Caco-2 (cell line): Measurements from ENCODE around the gene SLCO2A1. TPM values are rescaled to one million over a fixed set of nuclear protein-coding genes. Genes with fewer than 3 reads are reported as not detected.

Source experiments
- BruUV-seq: library from RNA; stranded (reverse); fragments of 400-500 nt; replicated peaks from 2 replicates; lab custom pipeline; 2021; lab: Mats Ljungman, UMichigan
- CTCF ChIA-PET: fragments of 300-600 bp; sonication (Branson Sonifier 250); formaldehyde crosslinking; loops from one replicate; lab custom pipeline; 2022; ENCODE audit warnings: antibody characterized with exemption; lab: Charles Lee
- POLR2A ChIA-PET: fragments of 300-600 bp; sonication (Branson Sonifier 250); formaldehyde crosslinking; loops from one replicate; lab custom pipeline; 2022; ENCODE audit warnings: antibody characterized with exemption; lab: Charles Lee
- DNase-seq, 2 experiments: peaks; one replicate each; pipeline versions ENCODE4 v3.0.0 to v3.0.0-alpha.2; 2020 to 2022
- H3K27me3 ChIP-seq: replicated peaks from 2 replicates; pipeline ENCODE4 v1.6.0; 2011; ENCODE audit warnings: low read length; ENCODE audit not compliant: control insufficient read depth, insufficient read depth
- H3K36me3 ChIP-seq: 2 replicates; pipeline ENCODE4 v1.5.1; 2011; ENCODE audit warnings: low read length; ENCODE audit not compliant: control insufficient read depth, insufficient read depth
- H3K4me1 ChIP-seq: fragments of 250-450 bp; sonication (Bioruptor Pico); 2 replicates; pipeline ENCODE4 v1.5.1; 2020; ENCODE audit warnings: mild to moderate bottlenecking
- H3K4me3 ChIP-seq: 2 replicates; pipeline ENCODE4 v1.5.1; 2011; ENCODE audit warnings: low read depth, mild to moderate bottlenecking, control low read depth, low read length
- H3K9me3 ChIP-seq: fragments of 250-450 bp; sonication (Bioruptor Pico); 2 replicates; pipeline ENCODE4 v1.5.1; 2020; ENCODE audit warnings: mild to moderate bottlenecking, moderate library complexity
- H3K27ac Mint-ChIP-seq: one replicate; pipeline ENCODE4 v1.8.0; 2022; ENCODE audit warnings: mixed read lengths; ENCODE audit not compliant: unreplicated experiment
- H3K27me3 Mint-ChIP-seq: one replicate; pipeline ENCODE4 v1.8.0; 2022; ENCODE audit warnings: mixed read lengths; ENCODE audit not compliant: insufficient read depth, unreplicated experiment
- H3K36me3 Mint-ChIP-seq: one replicate; pipeline ENCODE4 v1.8.0; 2022; ENCODE audit warnings: mild to moderate bottlenecking, mixed read lengths; ENCODE audit not compliant: insufficient read depth, unreplicated experiment
- H3K4me1 Mint-ChIP-seq: one replicate; pipeline ENCODE4 v1.8.0; 2022; ENCODE audit warnings: low read depth, mixed read lengths; ENCODE audit not compliant: unreplicated experiment
- H3K4me3 Mint-ChIP-seq: one replicate; pipeline ENCODE4 v1.8.0; 2022; ENCODE audit warnings: mild to moderate bottlenecking, moderate library complexity, mixed read lengths; ENCODE audit not compliant: unreplicated experiment
- H3K9me3 Mint-ChIP-seq: one replicate; pipeline ENCODE4 v1.8.0; 2022; ENCODE audit warnings: mixed read lengths; ENCODE audit not compliant: unreplicated experiment
- CTCF ChIP-seq, 2 experiments: fragments of 200-600 bp in 1 of 2; IDR thresholded peaks; 1 replicate in 1 of 2; 2 replicates in 1 of 2; pipeline versions ENCODE4 v1.5.1 to v1.8.0; 2011 to 2022; ENCODE audit warnings: antibody characterized with exemption in 1 of 2, control low read depth in 1 of 2, inconsistent platforms in 1 of 2, low read depth in 1 of 2, low read length in 1 of 2, mild to moderate bottlenecking in 1 of 2, moderate library complexity in 1 of 2; ENCODE audit not compliant: insufficient read depth in 1 of 2, severe bottlenecking in 1 of 2, unreplicated experiment in 1 of 2
- intact Hi-C: fragments of 100-400 bp; cut with micrococcal nuclease; formaldehyde crosslinking; loops from one replicate; pipeline ENCODE4 v1.10.0; 2022; ENCODE audit not compliant: unreplicated experiment
- total RNA-seq: library from RNA; stranded (reverse); gene quantifications from 2 replicates; pipeline ENCODE4 v1.2.3, GENCODE V29; 2022

The SLCO2A1 gene
- total RNA-seq, 1 experiment from 2014 or later: 2.5 TPM

GRCh38 chr3:133955892-133956291 is 73.8 kb downstream of the SLCO2A1 start:
- ChIA-PET CTCF (no interaction called here), POLR2A (no interaction called here)
- Mint-ChIP-seq H3K27ac (no peak overlapping the region), H3K27me3 (no peaks in the 10 kb centered on the region), H3K4me3 (no peak overlapping the region), H3K9me3 (no peaks in the 10 kb centered on the region), H3K4me1 (no peaks in the 10 kb centered on the region), H3K36me3 (no peaks in the 10 kb centered on the region)
- Histone ChIP-seq H3K4me3 (no peak overlapping the region), H3K27me3 (no peaks in the 10 kb centered on the region), H3K4me1 (no peaks in the 10 kb centered on the region), H3K9me3 (no peaks in the 10 kb centered on the region), H3K36me3 (no peaks in the 10 kb centered on the region)
- intact Hi-C loops: no loop called here
- no peak for TF ChIP-seq CTCF (IDR thresholded peaks at IDR 0.05; ENCODE audit: insufficient read depth in 1 of 2, low read depth in 1 of 2, low read length in 1 of 2, severe bottlenecking in 1 of 2, unreplicated experiment in 1 of 2)
- no peak for DNase-seq
- no TSS peak for BruUV-seq

GRCh38 chr3:133954717-133955360 is 74.9 kb downstream of the SLCO2A1 start:
- no peaks in the 10 kb centered on the region for H3K27me3 ChIP-seq
- H3K4me1 ChIP-seq: no peaks in the 10 kb centered on the region
- ChIA-PET CTCF (no interaction called here), POLR2A (no interaction called here)
- Mint-ChIP-seq H3K4me1 (no peaks in the 10 kb centered on the region), H3K27me3 (no peaks in the 10 kb centered on the region), H3K9me3 (no peaks in the 10 kb centered on the region), H3K4me3 (no peak overlapping the region), H3K27ac (no peak overlapping the region), H3K36me3 (no peaks in the 10 kb centered on the region)
- TF ChIP-seq CTCF (IDR thresholded peaks at IDR 0.05; ENCODE audit: insufficient read depth in 1 of 2, low read depth in 1 of 2, low read length in 1 of 2, severe bottlenecking in 1 of 2, unreplicated experiment in 1 of 2): no peak
- H3K4me3 ChIP-seq: no peak overlapping the region
- H3K36me3 ChIP-seq: no peaks in the 10 kb centered on the region
- no TSS peak for BruUV-seq
- intact Hi-C loops: no loop called here
- H3K9me3 ChIP-seq: no peaks in the 10 kb centered on the region
- no peak for DNase-seq

GRCh38 chr3:133953297-133953696 is 76.4 kb downstream of the SLCO2A1 start:
- Mint-ChIP-seq H3K36me3 (no peaks in the 10 kb centered on the region), H3K27ac (no peak overlapping the region), H3K9me3 (no peaks in the 10 kb centered on the region), H3K4me1 (no peaks in the 10 kb centered on the region), H3K4me3 (no peak overlapping the region), H3K27me3 (no peaks in the 10 kb centered on the region)
- intact Hi-C loops: no loop called here
- Histone ChIP-seq H3K4me1 (no peaks in the 10 kb centered on the region), H3K9me3 (no peaks in the 10 kb centered on the region), H3K27me3 (no peaks in the 10 kb centered on the region), H3K36me3 (no peaks in the 10 kb centered on the region), H3K4me3 (no peak overlapping the region)
- ChIA-PET POLR2A (no interaction called here), CTCF (no interaction called here)
- no TSS peak for BruUV-seq
- no peak for DNase-seq
- no peak for TF ChIP-seq CTCF (IDR thresholded peaks at IDR 0.05; ENCODE audit: insufficient read depth in 1 of 2, low read depth in 1 of 2, low read length in 1 of 2, severe bottlenecking in 1 of 2, unreplicated experiment in 1 of 2)
